Neural cell (in vitro differentiated cells): ENCODE data around the gene CLIC4.

Source experiments
- CTCF ChIP-seq: fragments of 450-650 bp; IDR thresholded peaks from 2 replicates; pipeline ENCODE4 v1.5.1; 2014; ENCODE audit warnings: antibody characterized with exemption, mild to moderate bottlenecking, moderate library complexity; ENCODE audit not compliant: poor library complexity, severe bottlenecking
- EP300 ChIP-seq: fragments of 450-650 bp; conservative IDR thresholded peaks from 2 replicates; pipeline ENCODE4 v1.6.1; 2014; ENCODE audit warnings: antibody characterized with exemption, mild to moderate bottlenecking, moderate library complexity; ENCODE audit not compliant: poor library complexity, severe bottlenecking
- EZH2 ChIP-seq: fragments of 200-600, 300-800 bp; shearing (Covaris generic), sonication (generic); IDR thresholded peaks from 2 replicates; pipeline ENCODE4 v1.6.1; 2014; ENCODE audit warnings: antibody characterized with exemption, low read length, borderline replicate concordance, mild to moderate bottlenecking; ENCODE audit not compliant: insufficient read depth, poor library complexity, severe bottlenecking
- POLR2AphosphoS5 ChIP-seq: IDR thresholded peaks from 2 replicates; pipeline ENCODE4 v1.6.1; 2012
- RAD21 ChIP-seq: fragments of 450-650 bp; conservative IDR thresholded peaks from 2 replicates; pipeline ENCODE4 v1.6.1; 2014; ENCODE audit warnings: antibody characterized with exemption, mild to moderate bottlenecking, moderate library complexity
- TF ChIP-seq, protein P1 (sequence below): IDR thresholded peaks from 2 replicates; pipeline ENCODE4 v1.6.1; 2012; ENCODE audit warnings: borderline replicate concordance

- TF ChIP-seq CTCF (no peak), POLR2AphosphoS5 (no peak), RAD21 (no peak), EP300 (no peak), EZH2 (no peak)
- TF ChIP-seq, protein P1, sequence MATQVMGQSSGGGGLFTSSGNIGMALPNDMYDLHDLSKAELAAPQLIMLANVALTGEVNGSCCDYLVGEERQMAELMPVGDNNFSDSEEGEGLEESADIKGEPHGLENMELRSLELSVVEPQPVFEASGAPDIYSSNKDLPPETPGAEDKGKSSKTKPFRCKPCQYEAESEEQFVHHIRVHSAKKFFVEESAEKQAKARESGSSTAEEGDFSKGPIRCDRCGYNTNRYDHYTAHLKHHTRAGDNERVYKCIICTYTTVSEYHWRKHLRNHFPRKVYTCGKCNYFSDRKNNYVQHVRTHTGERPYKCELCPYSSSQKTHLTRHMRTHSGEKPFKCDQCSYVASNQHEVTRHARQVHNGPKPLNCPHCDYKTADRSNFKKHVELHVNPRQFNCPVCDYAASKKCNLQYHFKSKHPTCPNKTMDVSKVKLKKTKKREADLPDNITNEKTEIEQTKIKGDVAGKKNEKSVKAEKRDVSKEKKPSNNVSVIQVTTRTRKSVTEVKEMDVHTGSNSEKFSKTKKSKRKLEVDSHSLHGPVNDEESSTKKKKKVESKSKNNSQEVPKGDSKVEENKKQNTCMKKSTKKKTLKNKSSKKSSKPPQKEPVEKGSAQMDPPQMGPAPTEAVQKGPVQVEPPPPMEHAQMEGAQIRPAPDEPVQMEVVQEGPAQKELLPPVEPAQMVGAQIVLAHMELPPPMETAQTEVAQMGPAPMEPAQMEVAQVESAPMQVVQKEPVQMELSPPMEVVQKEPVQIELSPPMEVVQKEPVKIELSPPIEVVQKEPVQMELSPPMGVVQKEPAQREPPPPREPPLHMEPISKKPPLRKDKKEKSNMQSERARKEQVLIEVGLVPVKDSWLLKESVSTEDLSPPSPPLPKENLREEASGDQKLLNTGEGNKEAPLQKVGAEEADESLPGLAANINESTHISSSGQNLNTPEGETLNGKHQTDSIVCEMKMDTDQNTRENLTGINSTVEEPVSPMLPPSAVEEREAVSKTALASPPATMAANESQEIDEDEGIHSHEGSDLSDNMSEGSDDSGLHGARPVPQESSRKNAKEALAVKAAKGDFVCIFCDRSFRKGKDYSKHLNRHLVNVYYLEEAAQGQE: no peak
These were observed 122.0 kb downstream of the CLIC4 start for GRCh38 chr1:24867084-24867870.
